Stimulated activated CD4-positive, alpha-beta T cell treated with anti-CD3 and anti-CD28 coated beads, Interleukin-4, amount 100 ng/mL, for 24 hours (primary cell): Measurements from ENCODE around the gene BATF3.
A peak's percentile ranks its signal among the peaks of the same experiment; 100 is the strongest.
"Not testable (repeated sequence)": the region's sequence is repeated elsewhere in the genome, so short reads cannot be mapped to it uniquely, and the experiment has no call there.

ENCODE experiments used
- DNase-seq: peaks from one replicate; pipeline ENCODE4 v3.0.0-alpha.2; 2020

The BATF3 gene

GRCh38 chr1:212683357-212683722, 16.3 kb downstream of the BATF3 start:
- DNase-seq: peak; percentile 37

DNA sequence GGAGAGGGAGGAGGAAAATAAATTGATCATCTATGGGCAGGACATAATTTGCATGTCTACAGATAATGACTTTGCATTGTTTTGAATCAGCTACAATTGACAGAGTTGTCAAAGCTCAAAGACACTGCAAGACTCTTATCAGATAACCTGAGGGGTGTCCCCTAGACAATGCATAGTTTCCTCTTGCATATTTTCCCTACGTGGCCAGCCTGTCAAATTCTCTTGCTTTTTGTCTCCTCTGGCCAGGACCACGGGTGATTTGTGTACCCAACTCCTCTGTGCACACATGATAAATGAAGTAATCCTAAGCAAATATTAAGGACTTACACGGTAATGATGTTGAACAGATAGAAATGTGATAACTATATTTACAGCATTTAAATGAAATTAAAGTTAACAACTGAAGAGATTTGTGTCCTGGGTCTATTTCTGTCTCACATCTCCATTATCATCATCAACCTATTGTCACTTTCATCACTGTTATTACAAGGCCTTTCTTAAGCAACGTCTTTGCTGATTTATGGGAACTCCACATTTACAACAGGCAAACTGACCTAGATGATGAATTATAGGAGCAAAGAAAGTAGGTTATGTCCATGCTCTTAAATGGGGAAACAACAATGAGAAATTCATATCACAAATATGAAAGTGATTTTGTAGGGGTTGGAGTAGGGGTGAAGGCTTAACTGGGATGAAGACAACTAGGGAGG, 18.8 kb downstream of the BATF3 start:
- no peak for DNase-seq

DNA sequence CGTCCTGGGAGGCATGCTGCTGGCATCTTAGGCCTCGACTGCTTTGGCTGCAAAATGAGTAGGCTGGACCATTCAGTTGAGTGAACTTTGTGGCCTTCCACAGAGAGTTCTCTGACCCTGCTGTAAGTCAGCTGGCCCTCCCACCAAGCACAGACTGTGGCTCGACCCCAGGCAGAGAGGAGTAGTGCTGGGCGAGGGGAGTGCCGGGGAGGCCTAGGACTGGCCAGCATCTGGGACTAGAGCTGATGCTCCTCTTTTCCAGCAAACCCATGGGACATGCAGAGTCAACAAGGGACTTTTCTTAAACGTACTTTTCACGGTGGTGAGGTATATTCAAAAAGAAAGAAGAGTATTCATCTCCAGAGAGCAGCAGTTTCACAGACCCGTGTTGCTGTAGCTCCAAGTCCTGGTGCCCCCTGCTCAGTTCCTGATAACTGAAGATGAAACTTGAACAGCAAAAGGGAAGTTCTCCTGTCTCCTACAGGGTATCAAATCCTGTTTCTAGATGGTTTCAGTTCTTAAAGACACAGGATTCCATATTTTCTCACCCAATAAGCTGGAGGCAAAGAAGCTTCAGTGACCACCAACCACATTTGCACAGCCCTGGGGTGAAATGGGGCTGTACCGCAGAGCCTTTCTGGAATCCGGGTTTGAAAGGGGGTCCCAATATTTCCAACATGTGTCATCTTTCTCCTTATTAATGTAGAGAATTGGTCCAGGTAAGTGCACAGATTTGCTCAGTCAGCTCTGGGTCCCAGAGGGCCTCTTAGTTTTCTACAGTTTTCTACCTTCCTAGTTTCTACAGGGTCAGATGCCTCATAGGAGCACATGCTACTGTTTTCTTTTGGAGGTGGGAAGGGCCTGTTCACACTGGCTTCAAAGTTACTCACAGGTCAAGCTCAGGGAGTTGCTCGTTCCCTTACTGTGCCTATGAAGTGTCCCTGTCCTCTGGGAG, 20.9 kb downstream of the BATF3 start:
- DNase-seq: no peak

GRCh38 chr1:212677573-212677972, 22.1 kb downstream of the BATF3 start:
- DNase-seq: no peak

DNA sequence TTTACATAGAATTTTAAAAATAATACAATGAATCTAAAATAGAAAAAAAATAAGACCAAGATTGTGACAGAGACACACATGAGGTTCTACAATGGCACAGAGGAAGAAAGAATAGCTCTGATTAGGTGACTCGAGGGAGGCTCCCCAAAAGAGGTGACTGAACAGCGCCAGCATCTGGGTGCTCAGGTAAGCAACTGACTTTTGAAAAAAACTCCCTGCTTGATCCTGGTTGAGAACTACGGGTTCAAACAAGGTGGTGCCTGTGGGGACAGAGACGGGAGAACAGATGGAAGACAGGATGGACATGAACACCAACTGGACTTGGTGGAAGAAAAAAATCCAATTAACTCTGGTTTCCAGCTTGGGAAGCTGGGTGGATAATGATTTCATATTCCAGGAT, 22.5 kb downstream of the BATF3 start:
- no peak for DNase-seq

DNA sequence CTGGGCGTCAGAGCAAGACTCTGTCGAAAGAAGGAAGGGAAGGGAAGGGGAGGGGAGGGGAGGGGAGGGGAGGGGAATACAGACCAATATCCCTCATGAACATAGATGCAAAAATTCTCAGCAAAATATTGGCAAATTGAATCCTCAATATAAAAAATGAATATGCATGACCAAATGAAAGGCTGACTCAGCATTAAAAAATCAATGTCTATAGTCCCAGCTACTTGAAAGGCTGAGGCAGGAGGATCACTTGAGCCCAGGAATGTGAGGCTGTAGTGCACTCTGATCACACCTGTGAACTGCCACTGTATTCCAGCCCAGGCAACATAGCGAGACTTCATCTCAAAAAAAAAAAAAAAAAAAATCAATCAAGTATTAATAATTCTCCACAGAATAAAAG, 24.0 kb downstream of the BATF3 start:
- DNase-seq: no peak

DNA sequence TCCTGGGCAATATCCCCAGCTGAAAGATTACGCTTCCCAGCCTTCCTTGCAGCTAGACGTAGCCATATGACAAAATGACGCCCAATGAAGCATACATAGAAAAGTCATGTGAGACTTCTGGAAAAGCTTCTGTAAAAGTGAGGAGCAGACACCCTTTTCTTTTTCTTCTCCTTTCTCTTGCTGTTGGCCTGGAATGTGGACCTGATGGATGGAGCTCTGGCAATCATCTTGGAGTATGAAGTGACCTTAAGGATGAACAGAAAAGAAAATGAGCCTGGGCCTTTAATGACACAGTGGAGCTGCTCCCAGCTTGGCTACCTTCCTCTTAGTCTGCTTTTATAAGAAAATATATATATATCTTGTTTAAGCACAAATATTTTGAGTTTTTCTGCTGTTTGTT, 24.8 kb downstream of the BATF3 start:
- DNase-seq: no peak

- DNase-seq: no peak
These were observed 28.2 kb downstream of the BATF3 start for GRCh38 chr1:212671342-212672031.

- no peak for DNase-seq
These were observed 28.8 kb downstream of the BATF3 start for GRCh38 chr1:212670882-212671281.

GRCh38 chr1:212670301-212670700, 29.3 kb downstream of the BATF3 start:
- no peak for DNase-seq

DNA sequence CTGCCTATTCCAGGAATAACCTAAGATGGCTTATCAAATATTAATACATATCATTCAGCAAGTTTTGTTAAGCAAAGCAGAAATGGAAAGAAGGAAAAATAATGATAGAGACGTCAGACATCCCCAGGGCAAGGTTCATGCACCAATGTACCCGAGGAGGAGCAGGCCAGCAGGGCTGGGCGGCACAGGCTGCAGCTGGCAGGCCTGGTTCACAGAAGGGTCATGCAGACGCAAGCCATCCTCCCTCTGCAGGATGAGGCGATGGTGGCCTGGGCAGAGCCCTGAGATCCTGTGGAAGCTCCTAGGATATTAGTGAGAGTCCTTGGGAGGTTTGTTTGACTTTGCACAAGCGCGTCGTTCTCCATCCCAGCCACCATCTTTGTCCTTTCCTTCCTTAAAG, 30.0 kb downstream of the BATF3 start:
- DNase-seq: no peak

DNA sequence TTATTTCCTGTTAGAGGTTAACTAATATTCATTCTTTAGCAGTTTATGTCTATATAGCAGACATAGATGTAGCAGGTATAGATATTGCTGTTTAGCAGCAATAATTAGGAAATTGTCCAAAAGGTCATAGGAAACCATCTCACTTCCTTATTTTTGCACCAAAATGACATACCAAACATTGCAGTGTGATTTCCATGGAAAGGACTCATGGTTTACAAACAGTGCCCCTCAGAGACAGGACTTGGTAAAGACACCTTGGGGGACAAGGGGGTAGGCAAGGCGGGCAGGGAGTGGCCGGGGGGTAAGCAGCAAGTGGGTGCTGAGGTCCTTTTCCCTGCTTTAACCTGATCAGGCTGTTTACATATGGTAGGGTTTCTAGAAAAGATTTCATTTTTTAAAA, 30.5 kb downstream of the BATF3 start:
- DNase-seq: no peak

- DNase-seq: no peak
These were observed 31.2 kb downstream of the BATF3 start for GRCh38 chr1:212668477-212668876.

GRCh38 chr1:212667223-212668139, 32.2 kb downstream of the BATF3 start:
- no peak for DNase-seq

- DNase-seq: no peak
These were observed 33.4 kb downstream of the BATF3 start for GRCh38 chr1:212666116-212666775.

- peak; percentile 83 for DNase-seq
These were observed 34.2 kb downstream of the BATF3 start for GRCh38 chr1:212665241-212666115.

- no peak for DNase-seq
These were observed 35.0 kb downstream of the BATF3 start for GRCh38 chr1:212664409-212665199.

- not testable (repeated sequence) for DNase-seq
These were observed 41.4 kb downstream of the BATF3 start for GRCh38 chr1:212658250-212658649.

GRCh38 chr1:212656730-212657129, 42.9 kb downstream of the BATF3 start:
- no peak for DNase-seq
